SU-DHL-6 (cell line): ENCODE measurements around the gene SMARCAD1.

ENCODE experiments used
- EZH2phosphoT487 ChIP-seq: fragments of 200-600 bp; sonication (generic), shearing (Covaris generic); conservative IDR thresholded peaks from 2 replicates; pipeline ENCODE4 v1.6.1; 2018; ENCODE audit warnings: mild to moderate bottlenecking, antibody characterized with exemption, low read length, moderate library complexity, mixed read lengths
- TF ChIP-seq, protein P1 (sequence below): fragments of 200-600 bp; sonication (generic); IDR thresholded peaks from one replicate; pipeline ENCODE4 v1.5.1; 2017; ENCODE audit warnings: antibody characterized with exemption, mild to moderate bottlenecking, low read length, moderate library complexity; ENCODE audit not compliant: insufficient read depth, poor library complexity, severe bottlenecking

DNA sequence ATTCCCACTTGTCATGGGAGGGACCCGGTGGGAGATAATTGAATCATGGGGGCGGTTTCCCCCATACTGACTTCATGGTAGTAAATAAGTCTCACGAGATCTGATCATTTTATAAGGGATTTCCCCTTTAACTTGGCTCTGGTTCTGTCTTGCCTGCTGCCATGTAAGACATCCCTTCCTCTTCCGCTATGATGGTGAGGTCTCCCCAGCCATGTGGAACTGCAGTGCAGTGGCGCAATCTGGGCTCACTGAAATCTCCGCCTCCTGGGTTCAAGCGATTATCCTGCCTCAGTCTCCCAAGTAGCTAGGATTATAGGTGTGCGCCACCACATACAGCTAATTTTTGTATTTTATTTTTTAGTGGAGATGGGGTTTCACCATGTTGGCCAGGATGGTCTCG is 132.1 kb downstream of the SMARCAD1 start:
- TF ChIP-seq, protein P1, sequence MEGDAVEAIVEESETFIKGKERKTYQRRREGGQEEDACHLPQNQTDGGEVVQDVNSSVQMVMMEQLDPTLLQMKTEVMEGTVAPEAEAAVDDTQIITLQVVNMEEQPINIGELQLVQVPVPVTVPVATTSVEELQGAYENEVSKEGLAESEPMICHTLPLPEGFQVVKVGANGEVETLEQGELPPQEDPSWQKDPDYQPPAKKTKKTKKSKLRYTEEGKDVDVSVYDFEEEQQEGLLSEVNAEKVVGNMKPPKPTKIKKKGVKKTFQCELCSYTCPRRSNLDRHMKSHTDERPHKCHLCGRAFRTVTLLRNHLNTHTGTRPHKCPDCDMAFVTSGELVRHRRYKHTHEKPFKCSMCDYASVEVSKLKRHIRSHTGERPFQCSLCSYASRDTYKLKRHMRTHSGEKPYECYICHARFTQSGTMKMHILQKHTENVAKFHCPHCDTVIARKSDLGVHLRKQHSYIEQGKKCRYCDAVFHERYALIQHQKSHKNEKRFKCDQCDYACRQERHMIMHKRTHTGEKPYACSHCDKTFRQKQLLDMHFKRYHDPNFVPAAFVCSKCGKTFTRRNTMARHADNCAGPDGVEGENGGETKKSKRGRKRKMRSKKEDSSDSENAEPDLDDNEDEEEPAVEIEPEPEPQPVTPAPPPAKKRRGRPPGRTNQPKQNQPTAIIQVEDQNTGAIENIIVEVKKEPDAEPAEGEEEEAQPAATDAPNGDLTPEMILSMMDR: no peak
- TF ChIP-seq EZH2phosphoT487: no peak
